Keratinocyte (primary cell): Measurements from ENCODE around the gene DLGAP1. TPM values are rescaled to one million over a fixed set of nuclear protein-coding genes. Genes with fewer than 3 reads are reported as not detected.

Experiments
- DNase-seq: peaks from one replicate; pipeline ENCODE4 v3.0.0-alpha.2; 2011; ENCODE audit warnings: low read depth, missing footprints, low spot score
- FAIRE-seq: peaks from 2 replicates; lab custom pipeline; 2011; peaks lifted over from hg19 to GRCh38; lab: Jason Lieb, UNC
- H2AFZ ChIP-seq: 2 replicates; pipeline ENCODE4 v1.6.0; 2012; ENCODE audit warnings: low read length, control low read depth, inconsistent platforms; ENCODE audit not compliant: control insufficient read depth
- H3K27ac ChIP-seq: 2 replicates; pipeline ENCODE4 v1.5.1; 2011; ENCODE audit warnings: low read length; ENCODE audit not compliant: control insufficient read depth, insufficient read depth
- H3K27me3 ChIP-seq: 3 replicates; pipeline ENCODE4 v1.6.0; 2011; ENCODE audit warnings: low read length; ENCODE audit not compliant: control insufficient read depth, insufficient read depth; ENCODE audit errors: extremely low read depth
- H3K36me3 ChIP-seq, 2 experiments: 2 replicates in 1 of 2; 3 replicates in 1 of 2; pipeline ENCODE4 v1.5.1; 2011; ENCODE audit warnings: low read length in 2 of 2, mild to moderate bottlenecking in 1 of 2; ENCODE audit not compliant: control insufficient read depth in 2 of 2, insufficient read depth in 2 of 2; ENCODE audit errors: extremely low read depth in 1 of 2
- H3K4me1 ChIP-seq: 3 replicates; pipeline ENCODE4 v1.5.1; 2011; ENCODE audit warnings: low read length; ENCODE audit not compliant: control insufficient read depth, insufficient read depth; ENCODE audit errors: extremely low read depth
- H3K4me2 ChIP-seq: 3 replicates; pipeline ENCODE4 v1.6.0; 2011; ENCODE audit warnings: low read depth, low read length; ENCODE audit not compliant: control insufficient read depth, insufficient read depth; ENCODE audit errors: extremely low read depth
- H3K4me3 ChIP-seq, 3 experiments: fragments of 200-600 bp in 1 of 3; sonication (generic) in 1 of 3; 2 replicates in 2 of 3; 3 replicates in 1 of 3; pipeline ENCODE4 v1.5.1; 2011 to 2016; ENCODE audit warnings: low read length in 3 of 3, mild to moderate bottlenecking in 3 of 3, control low read depth in 2 of 3, inconsistent platforms in 1 of 3, low read depth in 1 of 3, mixed read lengths in 1 of 3, mixed run types in 1 of 3, moderate library complexity in 1 of 3; ENCODE audit not compliant: control insufficient read depth in 2 of 3, insufficient read depth in 2 of 3; ENCODE audit errors: extremely low read depth in 1 of 3
- H3K79me2 ChIP-seq: 2 replicates; pipeline ENCODE4 v1.6.0; 2012; ENCODE audit warnings: low read length; ENCODE audit not compliant: control insufficient read depth, insufficient read depth
- H3K9ac ChIP-seq: 3 replicates; pipeline ENCODE4 v1.6.0; 2011; ENCODE audit warnings: low read length; ENCODE audit not compliant: control insufficient read depth, insufficient read depth; ENCODE audit errors: extremely low read depth
- H3K9me1 ChIP-seq: 3 replicates; pipeline ENCODE4 v1.6.0; 2011; ENCODE audit warnings: low read length; ENCODE audit not compliant: control insufficient read depth, insufficient read depth; ENCODE audit errors: extremely low read depth
- H3K9me3 ChIP-seq: 2 replicates; pipeline ENCODE4 v1.5.1; 2012; ENCODE audit warnings: low read depth, low read length; ENCODE audit not compliant: control insufficient read depth
- H4K20me1 ChIP-seq: 3 replicates; pipeline ENCODE4 v1.6.0; 2011; ENCODE audit warnings: low read length; ENCODE audit not compliant: control insufficient read depth, insufficient read depth; ENCODE audit errors: extremely low read depth
- CTCF ChIP-seq, 3 experiments: IDR thresholded peaks in 1 of 3; conservative IDR thresholded peaks in 1 of 3; optimal IDR thresholded peaks in 1 of 3; 2 replicates in 2 of 3; 3 replicates in 1 of 3; pipeline versions ENCODE3 to v1.5.1; 2011; ENCODE audit warnings: low read length in 3 of 3, mild to moderate bottlenecking in 3 of 3, moderate library complexity in 2 of 3, control low read depth in 1 of 3, inconsistent platforms in 1 of 3; ENCODE audit not compliant: insufficient read depth in 2 of 3; ENCODE audit errors: extremely low read depth in 1 of 3
- EZH2 ChIP-seq: IDR thresholded peaks from one replicate; pipeline ENCODE4 v1.6.1; 2012; ENCODE audit warnings: inconsistent platforms, mild to moderate bottlenecking, low read length, moderate library complexity
- dilution Hi-C: fragments of 300-500 bp; cut with MboI; formaldehyde crosslinking; loops from one replicate; pipeline ENCODE4 v1.7.0; 2020; ENCODE audit warnings: low sequenced_read_pairs; ENCODE audit not compliant: extremely low pct_ligation_motif_present
- polyA plus RNA-seq, 5 experiments: library from polyadenylated mRNA; depleted of rRNA in 3 of 5; stranded (reverse) in 3 of 5; stranded (forward) in 1 of 5; unstranded in 1 of 5; fragments of >200 nt; gene quantifications; 1 replicate in 1 of 5; 2 replicates in 3 of 5; 3 replicates in 1 of 5; pipeline versions ENCODE4 v1.2.1 to v1.2.3, GENCODE V29; 2011 to 2012; ENCODE audit warnings: missing spikeins in 2 of 5, low read depth in 1 of 5, low replicate concordance in 1 of 5

Gene DLGAP1
- polyA plus RNA-seq, 1 donor (not counting 4 experiments of a cell fraction or from before 2014, with no cell fraction given), result not detected

- dilution Hi-C loops, result no loop called here
- H3K79me2 ChIP-seq, result no peaks in the 10 kb centered on the region
- no peaks in the 10 kb centered on the region for H3K27me3 ChIP-seq
- no peak for FAIRE-seq
- no peaks in the 10 kb centered on the region for H3K9me1 ChIP-seq
- no peaks in the 10 kb centered on the region for H3K9me3 ChIP-seq
- H3K36me3 ChIP-seq, result no peaks in the 10 kb centered on the region
- no peak overlapping the region for H3K9ac ChIP-seq
- no peak overlapping the region for H2AFZ ChIP-seq
- H4K20me1 ChIP-seq, result no peaks in the 10 kb centered on the region
- H3K27ac ChIP-seq, result no peak overlapping the region
- peaks cover 16% of the 10 kb centered on the region for H3K4me1 ChIP-seq
- H3K4me3 ChIP-seq, result no peak overlapping the region
- no peak for DNase-seq
- TF ChIP-seq EZH2, result no peak
- TF ChIP-seq CTCF (optimal IDR thresholded peaks at IDR 0.05 in 1 of 3, IDR thresholded peaks at IDR 0.05 in 1 of 3, conservative IDR thresholded peaks at IDR 0.05 in 1 of 3; ENCODE audit: extremely low read depth in 1 of 3, insufficient read depth in 2 of 3, low read length in 3 of 3), result no peak
- H3K4me2 ChIP-seq, result no peak overlapping the region
These were observed 554.1 kb downstream of the DLGAP1 start for GRCh38 chr18:3901042-3901441.

- no peaks in the 10 kb centered on the region for H3K27me3 ChIP-seq
- H3K79me2 ChIP-seq, result no peaks in the 10 kb centered on the region
- FAIRE-seq, result no peak
- no peaks in the 10 kb centered on the region for H4K20me1 ChIP-seq
- no peak overlapping the region for H2AFZ ChIP-seq
- H3K9me3 ChIP-seq, result no peaks in the 10 kb centered on the region
- H3K9ac ChIP-seq, result no peak overlapping the region
- no peak overlapping the region for H3K27ac ChIP-seq
- no peak overlapping the region for H3K4me3 ChIP-seq
- H3K9me1 ChIP-seq, result no peaks in the 10 kb centered on the region
- peaks cover 16% of the 10 kb centered on the region for H3K4me1 ChIP-seq
- no peaks in the 10 kb centered on the region for H3K36me3 ChIP-seq
- DNase-seq, result no peak
- dilution Hi-C loops, result no loop called here
- TF ChIP-seq CTCF (optimal IDR thresholded peaks at IDR 0.05 in 1 of 3, IDR thresholded peaks at IDR 0.05 in 1 of 3, conservative IDR thresholded peaks at IDR 0.05 in 1 of 3; ENCODE audit: extremely low read depth in 1 of 3, insufficient read depth in 2 of 3, low read length in 3 of 3) (no peak), EZH2 (no peak)
- no peak overlapping the region for H3K4me2 ChIP-seq
These were observed 554.8 kb downstream of the DLGAP1 start for GRCh38 chr18:3900327-3900726.
